Measurements from ENCODE around the gene LRP11. TPM values are rescaled to one million over a fixed set of nuclear protein-coding genes. Genes with fewer than 3 reads are reported as not detected.

LRP11 gene
- total and polyA plus RNA-seq, 2 of the 13 experiments (the other 11 are each of a cell fraction or from before 2014, with no cell fraction given) = 32.4 to 48.9 TPM

DNA sequence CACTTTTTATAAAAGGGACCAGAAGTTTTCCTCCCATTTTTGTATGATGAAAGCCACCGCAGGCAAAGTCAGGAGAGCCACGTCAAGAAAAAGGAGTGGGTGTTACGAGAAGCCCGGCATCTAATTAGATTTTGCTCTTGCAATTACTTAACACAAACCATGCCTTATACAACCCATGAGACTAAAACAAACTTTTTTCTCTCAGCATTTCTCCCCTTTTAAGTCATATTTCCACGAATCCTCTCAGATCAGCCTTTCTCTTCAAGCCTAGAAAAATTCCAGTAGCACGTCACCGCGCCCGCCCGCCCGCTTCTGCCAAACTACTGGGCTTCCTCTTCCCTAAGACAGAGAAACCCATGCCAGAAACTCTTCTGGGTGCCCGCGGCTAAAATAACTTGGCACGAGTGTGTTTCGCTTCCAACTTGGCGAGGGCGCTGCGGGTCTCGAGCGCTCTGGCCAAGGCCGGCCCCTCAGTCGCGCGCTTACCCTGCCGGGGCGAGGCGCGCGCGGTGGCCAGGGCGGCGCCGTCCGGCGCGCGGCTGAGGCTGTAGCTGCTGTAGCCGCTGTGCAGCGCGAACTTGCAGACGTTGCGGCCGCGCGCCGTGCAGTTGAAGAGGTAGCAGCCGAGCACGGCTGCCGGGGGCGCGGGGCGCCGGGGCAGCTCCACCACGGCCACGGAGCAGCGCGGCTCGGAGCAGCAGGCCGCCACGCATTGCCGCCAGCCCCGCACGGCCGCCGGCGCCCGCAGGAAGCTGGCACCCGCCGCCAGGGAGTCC, 1.0 kb downstream of the LRP11 start (continued):
- TF ChIP-seq HMG20B (CRISPR knock-in tag; conservative IDR thresholded peaks at IDR 0.05) (no peak), PRDM10 (CRISPR knock-in tag; IDR thresholded peaks at IDR 0.05; ENCODE audit: low read depth) (no peak), NCOA2 (CRISPR knock-in tag; IDR thresholded peaks at IDR 0.05) (no peak), NFIC (IDR thresholded peaks at IDR 0.05; ENCODE audit: low read length) (no peak), PRPF4 (IDR thresholded peaks at IDR 0.05; ENCODE audit: low read depth, low read length, poor library complexity, severe bottlenecking) (no peak), BRD4 (CRISPR knock-in tag; IDR thresholded peaks at IDR 0.05) (0 out of 2 replicates have a peak, but pooled peaks have one; percentile 31), ZKSCAN5 (CRISPR knock-in tag; IDR thresholded peaks at IDR 0.05) (no peak), MATR3 (CRISPR knock-in tag; IDR thresholded peaks at IDR 0.05) (0 out of 2 replicates have a peak, but pooled peaks have one; percentile 92), DNMT1 (CRISPR knock-in tag; IDR thresholded peaks at IDR 0.05) (0 out of 2 replicates have a peak, but pooled peaks have one; percentile 49), ZBTB8A (CRISPR knock-in tag; IDR thresholded peaks at IDR 0.05; ENCODE audit: borderline replicate concordance, low read depth) (no peak), HHEX (CRISPR knock-in tag; IDR thresholded peaks at IDR 0.05) (no peak), ZBTB37 (CRISPR knock-in tag; IDR thresholded peaks at IDR 0.05) (no peak), POLR2A (IDR thresholded peaks at IDR 0.05; ENCODE audit: insufficient read depth in 1 of 2, low read depth in 2 of 2, low read length in 2 of 2) (peak in 1 of 2 experiments; percentile 55; a peak in 1 of 4 replicates), FOXA3 (CRISPR knock-in tag; IDR thresholded peaks at IDR 0.05) (no peak), NFE2L2 (IDR thresholded peaks at IDR 0.05; ENCODE audit: low read length) (no peak), ZNF143 (CRISPR knock-in tag; IDR thresholded peaks at IDR 0.05) (no peak), FOXC1 (CRISPR knock-in tag; IDR thresholded peaks at IDR 0.05; ENCODE audit: borderline replicate concordance) (0 out of 2 replicates have a peak, but pooled peaks have one; percentile 16), ZBTB1 (CRISPR knock-in tag; IDR thresholded peaks at IDR 0.05; ENCODE audit: borderline replicate concordance) (no peak)
- TF ChIP-seq, protein P1, sequence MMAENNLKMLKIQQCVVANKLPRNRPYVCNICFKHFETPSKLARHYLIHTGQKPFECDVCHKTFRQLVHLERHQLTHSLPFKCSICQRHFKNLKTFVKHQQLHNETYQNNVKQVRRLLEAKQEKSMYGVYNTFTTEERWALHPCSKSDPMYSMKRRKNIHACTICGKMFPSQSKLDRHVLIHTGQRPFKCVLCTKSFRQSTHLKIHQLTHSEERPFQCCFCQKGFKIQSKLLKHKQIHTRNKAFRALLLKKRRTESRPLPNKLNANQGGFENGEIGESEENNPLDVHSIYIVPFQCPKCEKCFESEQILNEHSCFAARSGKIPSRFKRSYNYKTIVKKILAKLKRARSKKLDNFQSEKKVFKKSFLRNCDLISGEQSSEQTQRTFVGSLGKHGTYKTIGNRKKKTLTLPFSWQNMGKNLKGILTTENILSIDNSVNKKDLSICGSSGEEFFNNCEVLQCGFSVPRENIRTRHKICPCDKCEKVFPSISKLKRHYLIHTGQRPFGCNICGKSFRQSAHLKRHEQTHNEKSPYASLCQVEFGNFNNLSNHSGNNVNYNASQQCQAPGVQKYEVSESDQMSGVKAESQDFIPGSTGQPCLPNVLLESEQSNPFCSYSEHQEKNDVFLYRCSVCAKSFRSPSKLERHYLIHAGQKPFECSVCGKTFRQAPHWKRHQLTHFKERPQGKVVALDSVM (CRISPR knock-in tag; IDR thresholded peaks at IDR 0.05) = 0 out of 2 replicates have a peak, but pooled peaks have one; percentile 7
